ENCODE results near the gene COL9A1.
A peak's percentile ranks its signal among the peaks of the same experiment; 100 is the strongest.

COL9A1 gene

DNA sequence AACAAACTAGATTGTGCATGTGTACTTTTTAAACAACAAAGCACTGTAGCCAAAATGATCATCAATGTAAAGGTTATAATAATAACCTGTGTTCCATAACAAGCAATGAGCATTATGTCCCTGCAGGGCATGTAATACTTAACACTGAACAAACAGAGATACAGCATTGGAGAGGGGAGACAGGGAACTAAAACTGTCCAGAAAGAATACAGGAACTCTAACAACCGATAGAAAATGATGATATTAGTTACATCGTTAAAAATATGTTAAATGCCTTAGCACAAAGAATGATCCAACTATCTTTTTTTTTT is 80.5 kb downstream of the COL9A1 start:
- DNase-seq: no peak

DNA sequence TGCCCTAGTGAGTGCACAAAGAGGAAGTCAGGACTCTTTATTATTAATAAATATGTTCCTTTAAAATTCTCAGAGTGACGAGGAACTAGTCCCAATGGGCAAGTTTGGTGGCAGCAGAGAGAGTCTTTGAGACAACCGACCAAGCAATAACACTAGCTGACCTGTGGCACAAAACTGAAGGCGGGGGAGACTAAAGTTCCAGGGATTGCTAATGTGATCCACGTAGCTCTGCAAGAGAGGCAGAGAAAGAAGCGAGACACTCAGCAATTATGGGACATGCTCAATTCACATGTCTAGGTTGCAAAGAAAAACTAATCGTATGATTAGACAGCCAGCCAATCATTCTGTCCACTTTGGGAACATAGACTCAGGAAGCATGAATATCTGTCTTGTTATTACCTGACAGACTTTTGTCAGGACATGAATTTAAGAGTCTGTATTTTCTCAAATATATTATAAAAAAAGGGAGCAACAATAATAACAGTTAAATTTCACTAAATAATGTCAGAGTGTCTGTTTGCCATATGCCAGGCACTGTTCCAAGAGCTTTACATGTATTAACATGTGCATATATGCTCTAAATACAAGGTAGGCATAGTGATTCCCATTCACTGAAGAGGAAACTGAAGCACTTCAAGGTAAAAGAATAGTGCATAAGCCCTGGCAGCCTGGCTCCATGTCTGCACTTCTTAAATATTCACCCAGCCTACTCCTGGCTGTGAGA is 81.0 kb downstream of the COL9A1 start:
- no peak for DNase-seq

DNA sequence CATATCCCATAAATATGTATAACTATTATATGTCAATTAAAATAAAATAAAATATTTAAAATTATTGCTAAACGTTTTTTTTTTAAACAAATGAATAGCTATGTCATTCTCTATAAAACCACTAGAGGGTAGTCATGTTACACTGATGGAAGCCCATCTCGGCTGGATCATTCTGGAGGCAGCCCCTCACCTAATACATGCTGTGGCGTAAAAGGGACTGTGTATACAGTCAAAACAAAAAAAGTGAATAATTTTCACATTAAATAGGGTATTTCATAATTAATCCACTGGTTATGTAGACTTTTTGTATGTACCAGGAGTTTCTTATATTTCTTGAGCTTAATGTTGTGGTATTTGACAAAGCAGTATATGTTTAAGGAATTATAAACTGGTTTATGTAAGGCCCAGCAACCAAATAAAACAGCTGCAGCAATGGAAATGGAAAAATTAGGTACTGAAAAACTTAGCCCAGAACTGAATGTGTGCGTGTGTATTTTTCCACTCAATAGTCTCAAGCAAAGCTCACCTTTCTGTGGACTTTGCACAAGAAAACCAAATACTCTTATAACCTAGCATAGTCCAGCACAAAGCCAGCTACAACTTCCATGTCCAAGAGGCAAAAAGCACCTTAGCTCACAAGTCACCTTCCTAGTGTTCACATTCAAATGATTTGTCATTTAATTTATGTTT is 81.7 kb downstream of the COL9A1 start:
- peak; percentile 44 for DNase-seq

DNA sequence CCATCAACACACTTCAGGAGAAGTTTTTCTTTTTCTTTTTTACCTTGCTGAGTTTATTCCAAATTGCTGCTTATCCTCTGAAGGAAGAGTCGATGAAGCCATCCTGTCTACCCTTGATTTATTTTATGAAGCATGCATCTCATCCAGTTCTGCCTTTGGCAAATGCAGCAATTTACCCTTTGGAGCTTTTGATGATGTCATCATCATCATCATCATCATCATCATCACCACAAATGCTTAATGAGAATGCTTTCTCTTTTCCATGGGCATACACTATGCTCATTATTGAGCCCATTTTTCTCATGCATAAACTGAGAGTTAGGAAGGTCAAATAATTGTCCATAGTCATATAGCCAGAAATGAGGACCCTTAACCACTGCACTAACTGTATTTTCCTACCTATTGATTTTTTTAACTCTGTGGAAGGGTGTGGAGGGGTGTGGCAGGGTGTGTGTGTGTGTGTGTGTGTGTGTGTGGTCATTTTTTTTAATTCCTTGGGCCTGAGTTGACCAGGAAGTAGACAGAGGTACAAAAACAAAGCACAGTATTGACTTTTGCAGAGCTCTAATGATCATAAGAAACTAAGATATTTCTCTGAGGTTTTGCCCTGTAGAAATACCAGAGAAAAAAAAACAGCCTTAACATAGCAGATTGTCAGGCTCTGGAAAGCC is 82.8 kb downstream of the COL9A1 start:
- DNase-seq: no peak

DNA sequence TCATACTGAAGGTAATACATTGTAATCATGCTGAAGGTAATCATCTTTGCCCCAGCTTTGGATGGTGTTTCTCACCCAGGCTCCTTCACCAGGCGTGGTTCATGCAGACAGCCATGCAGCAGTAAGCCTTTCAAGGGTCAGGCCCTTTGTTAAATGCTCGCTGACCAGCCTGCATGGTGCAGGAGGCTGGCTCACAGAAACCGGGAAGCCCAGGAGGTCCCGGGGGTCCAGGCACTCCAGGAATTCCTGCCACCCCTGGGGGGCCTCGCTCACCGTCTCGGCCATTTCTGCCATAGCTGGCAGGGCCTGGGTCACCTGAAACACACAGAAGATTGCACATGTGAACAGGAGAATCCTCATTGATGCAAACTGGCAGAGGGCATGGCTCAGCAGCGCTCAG is 86.1 kb downstream of the COL9A1 start:
- no peak for DNase-seq

DNA sequence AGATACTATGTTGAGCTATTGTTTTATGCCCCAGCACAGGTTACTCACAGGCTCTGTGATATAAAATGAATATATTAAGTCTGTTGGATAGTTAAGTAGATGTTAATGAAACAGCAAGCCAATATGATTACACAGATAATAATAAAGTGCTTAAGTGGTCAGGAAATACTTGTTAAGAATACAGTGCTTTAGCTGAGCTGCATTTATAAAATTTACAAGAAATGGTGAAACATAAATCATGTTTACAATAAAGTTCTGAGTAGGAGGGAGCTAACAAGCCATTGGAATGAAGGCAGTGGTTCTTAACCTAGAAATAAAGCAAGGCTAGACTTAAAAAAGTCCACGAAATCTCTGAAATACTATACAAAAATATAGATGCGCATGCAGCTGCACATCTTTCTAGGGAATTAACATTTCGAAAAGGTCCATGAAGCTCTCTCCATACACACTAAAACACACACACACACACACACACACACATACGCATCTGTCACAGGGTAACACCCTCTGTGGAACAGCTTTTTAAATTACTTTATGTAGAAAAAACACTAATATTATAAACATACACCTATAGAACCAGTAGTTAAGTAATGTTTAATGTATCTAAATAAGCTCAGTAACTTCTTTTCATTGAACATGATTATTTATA is 87.3 kb downstream of the COL9A1 start:
- DNase-seq: no peak

DNA sequence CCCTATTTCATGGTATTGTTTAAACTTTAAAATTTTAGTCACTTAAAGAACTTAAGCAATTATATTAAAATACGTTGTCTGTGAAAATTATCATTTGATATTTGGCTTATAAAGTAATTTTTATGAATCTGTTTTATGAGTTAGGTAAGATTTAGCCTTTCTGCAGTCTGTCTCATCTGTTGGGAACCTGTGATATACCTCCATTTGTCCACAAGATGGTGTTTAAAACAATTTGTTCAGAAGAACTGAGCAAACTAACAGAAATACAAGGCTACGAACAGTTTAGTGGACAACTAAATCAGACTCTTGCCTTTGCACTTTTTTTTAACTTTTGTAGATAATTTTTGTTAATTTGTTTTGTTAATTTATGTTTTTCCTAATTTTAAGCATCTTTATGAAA is 92.4 kb downstream of the COL9A1 start:
- no peak for DNase-seq

DNA sequence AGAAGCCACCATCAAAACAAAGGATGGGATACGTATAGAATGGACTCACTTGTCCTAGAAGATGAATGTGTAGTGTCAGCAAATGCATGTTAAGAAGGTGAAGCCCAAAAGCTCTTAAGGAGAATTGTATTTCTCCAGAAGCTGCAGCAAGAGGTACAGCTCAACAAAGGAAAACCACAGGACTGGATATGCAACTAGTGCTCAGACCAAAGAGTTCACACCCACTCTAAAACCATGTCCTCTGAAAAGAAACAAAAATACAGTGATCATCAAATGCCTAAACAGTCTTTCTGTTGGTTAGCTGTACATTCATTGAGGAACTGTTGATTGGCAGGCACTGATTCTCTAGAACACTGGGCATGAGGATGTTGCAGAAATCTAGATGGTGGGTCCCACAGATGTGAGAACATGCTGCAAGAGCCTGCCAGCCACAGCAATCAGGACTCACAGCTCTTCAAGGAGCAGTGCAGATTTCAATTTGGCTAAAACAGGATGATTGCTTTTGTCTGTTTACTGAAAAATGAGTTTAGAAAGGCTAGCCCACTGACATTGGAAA is 94.6 kb downstream of the COL9A1 start:
- DNase-seq: no peak

DNA sequence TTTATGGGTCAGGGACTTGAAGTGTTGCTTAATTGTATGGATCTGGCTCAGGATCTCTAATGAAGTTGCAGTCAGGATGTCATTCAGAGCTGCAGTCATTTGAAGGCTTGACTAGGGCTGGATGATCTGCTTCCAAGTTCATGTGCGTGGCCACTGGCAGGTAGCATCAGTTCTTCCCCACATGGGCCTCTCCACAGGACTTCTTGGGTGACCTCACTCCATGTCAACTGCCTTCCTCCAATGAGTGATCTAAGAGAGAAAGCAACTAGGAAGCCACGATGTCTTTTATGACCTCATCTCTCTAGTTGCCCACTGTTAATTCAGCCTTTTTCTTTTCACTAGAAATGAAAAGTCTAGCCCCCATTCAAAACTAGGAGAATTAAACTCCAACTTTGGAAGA is 104.1 kb downstream of the COL9A1 start:
- no peak for DNase-seq

DNA sequence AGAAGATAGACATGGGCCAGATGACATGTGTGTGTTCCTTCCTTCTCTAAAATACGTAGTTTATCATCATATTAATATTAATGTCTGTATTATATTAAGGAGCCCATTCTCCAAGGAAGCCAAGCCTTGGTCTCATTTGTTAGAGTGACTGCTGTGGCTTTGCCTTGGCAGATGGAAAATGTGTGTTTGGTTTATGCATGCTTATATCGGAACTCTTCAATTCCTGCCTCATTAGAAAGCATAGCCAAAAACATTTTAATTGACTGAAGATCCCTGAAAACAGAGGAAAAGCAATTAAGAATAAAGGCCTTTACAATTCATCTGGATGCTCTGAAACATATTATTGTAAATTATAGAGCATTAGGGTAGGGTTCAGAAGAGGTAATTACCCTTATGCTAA is 106.4 kb downstream of the COL9A1 start:
- no peak for DNase-seq

DNA sequence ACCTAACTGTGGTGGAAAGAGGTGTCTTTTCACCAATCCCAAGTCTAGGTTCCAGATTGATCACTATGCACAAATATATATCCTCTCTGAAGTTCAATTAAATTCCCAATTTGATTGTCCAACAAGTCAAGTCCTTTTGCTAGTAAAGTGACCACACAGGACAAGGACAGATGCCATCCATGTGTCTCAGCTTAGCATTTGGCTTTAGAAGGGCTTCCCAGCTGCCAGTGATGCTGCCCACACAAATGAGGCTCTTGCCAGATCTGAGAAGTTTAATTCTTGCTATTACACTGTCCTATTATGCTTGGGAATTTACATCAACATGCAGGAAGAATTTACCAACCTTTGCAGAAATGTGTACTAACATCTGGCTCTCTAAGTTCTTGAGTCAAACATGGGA is 108.5 kb downstream of the COL9A1 start:
- no peak for DNase-seq

DNA sequence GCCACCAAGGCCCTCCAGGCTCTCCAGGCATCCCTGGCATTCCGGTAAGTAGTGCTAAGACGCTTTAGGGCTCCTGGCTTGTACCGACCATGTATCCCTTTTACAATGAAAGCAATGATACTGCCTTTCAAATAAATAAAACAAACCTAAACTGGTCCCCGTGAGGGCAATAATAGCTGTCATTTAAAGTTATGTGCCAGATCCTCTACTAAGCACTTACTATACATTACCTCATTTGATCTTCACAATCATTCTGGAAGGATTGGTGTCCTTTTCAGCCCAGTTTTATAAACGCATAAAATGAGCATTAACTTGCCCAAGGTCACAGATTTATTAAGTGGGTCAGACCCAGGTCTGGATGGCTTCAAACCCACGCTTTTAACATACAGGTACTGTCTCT is 114.7 kb downstream of the COL9A1 start:
- DNase-seq: no peak

DNA sequence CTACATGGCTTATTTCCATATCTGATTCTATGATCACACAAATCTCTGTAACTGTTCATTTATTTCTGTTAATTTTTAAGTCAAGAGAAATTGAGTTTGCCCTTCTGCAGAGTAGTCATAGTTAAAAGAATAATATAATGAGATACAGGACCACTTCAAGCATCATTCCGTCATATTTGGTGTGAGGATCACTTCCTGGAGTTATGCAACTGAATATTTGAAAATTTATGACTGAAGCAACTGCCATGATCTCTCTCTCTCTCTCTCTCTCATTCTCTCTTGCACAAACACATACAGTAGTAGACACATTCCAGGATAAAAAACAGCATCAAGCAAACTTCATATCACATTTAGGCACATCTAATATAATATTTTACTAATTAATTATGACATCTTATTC is 116.4 kb downstream of the COL9A1 start:
- DNase-seq: no peak

DNA sequence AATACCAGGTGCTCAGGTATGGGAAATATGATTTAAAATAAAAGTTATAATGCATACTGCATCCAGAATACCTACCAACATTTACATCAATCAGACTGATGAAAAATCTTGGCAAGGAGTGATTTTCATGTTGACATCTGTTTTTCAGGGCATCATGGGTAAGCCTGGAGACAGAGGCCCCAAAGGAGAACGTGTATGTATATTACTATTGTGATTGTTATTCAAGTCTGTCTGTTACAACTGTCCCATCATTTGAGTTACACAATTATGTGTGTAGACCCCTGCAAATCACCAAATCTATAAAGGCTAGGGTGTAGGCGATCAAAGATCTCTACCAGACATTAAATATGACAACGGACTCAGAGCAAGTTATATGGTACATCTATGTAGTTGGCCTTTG is 118.2 kb downstream of the COL9A1 start:
- DNase-seq: no peak

DNA sequence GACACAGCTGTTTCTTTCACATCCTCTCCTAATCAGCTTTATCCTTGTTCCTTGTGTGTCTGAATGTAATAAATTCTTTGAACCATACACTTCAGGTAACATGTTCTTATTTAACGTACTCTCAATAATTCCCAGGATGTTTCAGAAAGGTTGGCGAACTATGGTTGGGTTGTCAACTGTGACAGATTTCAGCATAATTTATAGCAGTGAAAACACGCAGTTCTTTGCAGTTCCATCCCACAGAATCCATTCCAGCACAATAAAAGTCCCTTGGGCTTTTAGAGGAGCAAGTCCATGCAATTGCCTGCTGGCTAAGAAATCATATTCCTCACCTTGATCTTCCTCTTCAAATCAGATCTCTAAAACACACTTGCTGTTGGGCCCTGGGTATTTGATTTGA is 119.3 kb downstream of the COL9A1 start:
- no peak for DNase-seq

DNA sequence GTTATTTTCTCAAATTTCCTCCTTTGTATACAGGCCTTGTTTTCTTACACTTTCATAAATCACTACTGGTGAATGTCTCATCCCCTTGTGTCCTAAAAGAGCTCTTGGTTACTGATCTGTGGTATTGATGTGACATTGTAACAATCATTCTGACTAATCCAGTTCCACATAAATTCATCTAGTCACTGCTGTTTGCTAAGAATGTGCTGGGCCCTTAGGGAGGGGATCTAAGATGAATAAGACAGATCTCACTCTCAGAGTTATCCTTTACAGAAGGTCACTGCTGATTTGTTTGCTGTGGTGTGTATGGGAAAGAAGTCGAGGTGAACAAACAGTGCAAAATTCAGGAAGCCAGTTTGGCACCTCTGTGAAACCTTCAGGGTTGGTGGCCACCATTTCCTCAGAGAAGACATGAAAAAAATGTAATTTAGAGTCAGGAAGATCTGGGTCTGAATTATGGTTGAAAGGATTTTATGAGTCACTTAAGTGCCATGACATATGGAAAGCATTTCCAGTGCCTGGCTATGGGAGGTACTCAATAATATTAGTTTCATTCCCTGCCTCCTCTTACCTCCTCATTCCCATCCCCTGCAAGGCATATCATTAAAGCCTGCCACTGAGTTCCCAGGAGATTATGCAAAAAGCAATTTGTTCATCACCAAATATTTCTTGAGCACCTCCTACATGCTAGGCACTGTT is 121.8 kb downstream of the COL9A1 start:
- DNase-seq: no peak

DNA sequence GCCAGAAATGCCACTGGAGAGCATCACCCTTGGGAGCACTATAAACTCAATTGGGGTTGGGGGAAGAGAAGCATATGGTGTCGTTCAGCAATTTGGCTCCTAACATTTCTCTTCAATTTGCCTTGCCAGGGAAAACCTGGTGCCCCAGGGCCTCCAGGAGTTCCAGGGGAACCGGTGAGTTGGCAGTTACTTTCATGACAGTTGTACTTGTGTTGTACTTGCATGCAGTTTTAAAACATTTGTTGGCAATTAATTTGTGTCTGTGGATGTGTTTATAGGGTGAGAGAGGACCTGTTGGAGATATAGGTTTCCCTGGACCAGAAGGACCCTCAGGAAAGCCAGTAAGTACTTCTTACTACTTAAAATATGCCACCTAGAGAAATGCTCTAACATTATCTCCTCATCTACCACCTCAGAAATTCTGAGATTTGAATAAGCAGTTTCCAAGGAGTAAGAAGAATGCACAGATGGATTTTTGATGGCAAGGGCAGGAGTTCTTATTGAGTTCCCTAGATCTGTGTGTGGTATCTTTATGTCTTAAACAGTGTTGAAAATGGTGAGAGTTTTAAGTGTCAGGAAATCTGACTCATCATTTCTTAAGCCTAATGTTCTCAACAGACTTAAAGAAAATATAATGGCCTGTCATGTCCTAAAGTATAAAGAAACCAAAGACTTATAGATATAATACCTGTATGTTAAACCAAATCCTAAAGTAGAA is 122.5 kb downstream of the COL9A1 start:
- no peak for DNase-seq

DNA sequence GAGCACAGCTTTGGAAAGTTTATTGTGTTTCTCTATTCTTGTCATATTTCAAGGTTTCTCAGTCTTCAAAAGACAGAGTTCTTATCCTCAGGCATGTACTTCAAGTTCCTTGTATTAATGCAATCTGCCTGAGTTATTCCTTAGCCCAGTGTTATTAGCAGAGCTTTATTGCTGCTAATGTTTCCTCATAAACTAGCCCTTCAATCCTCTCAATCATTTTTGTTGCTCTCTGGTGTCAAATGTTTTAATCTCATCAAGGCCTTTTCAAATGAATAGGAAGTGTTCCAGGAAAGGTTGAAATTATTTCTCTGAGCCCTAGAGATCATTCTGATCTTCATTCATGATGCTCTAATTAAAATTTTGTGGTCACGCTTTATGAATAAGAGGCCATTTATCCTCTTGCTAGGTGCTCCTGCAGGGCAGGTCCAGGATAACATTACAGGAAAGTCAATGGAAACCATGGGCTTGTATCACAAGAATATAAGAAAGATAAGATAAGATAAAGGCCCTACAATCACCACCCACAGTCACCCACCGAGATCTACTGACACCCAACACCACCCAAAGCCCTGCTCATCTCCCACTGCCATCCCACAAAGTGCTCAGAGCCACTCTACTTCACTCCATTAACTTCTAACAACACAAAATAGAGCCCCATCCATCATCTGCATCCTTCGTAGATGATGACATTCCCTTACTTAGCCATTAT is 125.9 kb downstream of the COL9A1 start:
- no peak for DNase-seq

DNA sequence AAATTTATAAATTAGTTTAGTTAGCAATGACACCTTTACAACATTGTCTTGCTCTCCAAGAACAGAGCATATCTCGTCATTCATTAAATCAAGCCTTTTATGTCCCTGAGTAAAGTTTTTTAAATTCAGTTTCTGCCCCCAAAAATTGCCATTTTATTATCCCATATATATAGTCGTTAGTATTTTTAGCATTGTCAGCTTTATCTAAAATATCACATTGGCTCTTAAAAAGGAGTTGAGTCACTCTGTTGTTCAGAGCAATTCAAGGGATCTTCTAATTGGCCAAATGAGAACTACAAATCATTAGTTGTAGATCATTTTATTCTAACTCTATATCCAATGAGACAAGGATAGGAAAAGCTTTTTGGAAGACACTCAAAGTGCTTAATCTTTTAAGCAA is 127.1 kb downstream of the COL9A1 start:
- no peak for DNase-seq

DNA sequence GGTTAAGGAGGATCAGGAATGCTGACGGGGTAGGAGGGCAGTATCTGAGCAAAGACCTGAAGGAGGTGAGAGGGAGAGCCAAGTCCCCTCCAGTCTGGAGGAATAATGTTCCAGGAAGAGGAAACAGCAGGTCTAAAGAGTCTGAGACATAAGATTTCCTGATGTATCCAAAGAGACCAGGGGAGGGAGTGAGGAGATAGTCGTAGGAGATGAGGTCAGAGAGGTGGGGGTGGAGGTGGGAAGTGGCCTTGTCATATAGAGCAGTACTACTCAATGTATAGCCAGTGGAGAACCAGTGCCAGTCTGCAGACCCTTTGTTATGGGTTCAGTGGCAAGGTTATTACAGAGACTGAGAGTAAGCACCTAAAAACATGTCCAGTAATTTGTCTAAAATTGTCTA is 130.6 kb downstream of the COL9A1 start:
- no peak for DNase-seq

DNA sequence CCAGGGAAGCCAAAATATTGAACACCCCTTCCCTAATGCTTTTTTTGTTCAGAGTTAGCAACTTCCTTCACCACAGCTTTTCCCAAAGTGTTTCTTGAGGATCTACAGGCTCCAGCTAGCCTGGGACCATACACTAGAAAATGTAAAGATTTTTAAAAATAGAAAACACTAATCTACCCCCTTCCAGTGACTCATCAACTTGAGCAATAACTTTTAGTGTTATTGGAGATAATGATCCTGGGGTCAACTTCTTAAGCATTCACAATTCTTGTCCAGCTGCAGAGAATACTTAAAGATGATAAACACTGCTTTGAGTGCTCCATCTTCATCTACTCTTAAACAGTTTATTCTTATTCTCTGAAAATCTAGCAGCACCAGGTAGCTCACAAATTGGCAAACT is 131.6 kb downstream of the COL9A1 start:
- DNase-seq: no peak

Data from midbrain (tissue), 1 donor.